ENCODE measurements around the gene GLB1L2.

Gene GLB1L2

DNA sequence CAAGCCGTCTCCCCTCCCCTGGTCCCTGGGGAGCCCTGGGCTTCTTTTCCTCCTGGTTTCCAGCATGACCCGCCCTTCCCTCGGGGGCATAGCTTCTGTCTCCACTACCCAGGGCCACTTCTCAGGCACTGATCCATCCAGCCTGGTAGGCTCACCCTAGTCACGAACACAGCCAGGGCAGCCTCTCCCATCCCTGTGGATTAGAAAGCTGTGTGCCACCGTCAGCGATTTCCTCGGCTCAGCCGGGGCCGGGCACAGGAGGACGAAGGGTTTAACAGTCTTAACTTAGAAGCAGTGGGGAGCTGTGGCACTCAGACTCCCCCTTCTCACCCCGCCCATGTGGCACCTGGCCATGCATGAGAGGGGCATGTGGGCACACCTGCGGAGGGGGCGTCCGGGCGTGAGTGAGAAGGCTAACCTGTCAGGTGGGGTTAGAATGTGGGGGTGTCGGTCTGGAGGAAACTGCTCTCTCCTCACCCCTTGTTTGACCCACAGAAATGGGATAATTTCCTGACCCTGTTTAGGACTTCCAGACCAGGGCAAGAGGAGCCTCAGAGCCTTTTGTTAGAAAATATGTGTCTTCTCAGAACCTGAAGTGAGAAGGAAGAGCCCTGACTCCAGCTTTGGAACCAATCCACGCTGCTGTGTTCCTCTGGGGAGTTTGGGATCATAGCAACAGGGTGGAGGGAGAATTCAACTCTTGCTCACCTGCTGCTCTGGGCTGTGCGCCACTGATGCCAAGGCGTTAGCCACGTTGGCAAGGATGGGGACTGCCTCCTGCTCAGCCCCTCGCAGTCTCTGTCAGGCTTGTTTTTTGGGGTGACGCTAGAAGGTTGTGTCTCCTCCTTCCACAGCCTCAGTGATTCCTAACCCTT is 14.6 kb downstream of the GLB1L2 start:
- FAIRE-seq (no peak), DNase-seq (ENCODE audit: insufficient read length, low spot score) (no peak)

DNA sequence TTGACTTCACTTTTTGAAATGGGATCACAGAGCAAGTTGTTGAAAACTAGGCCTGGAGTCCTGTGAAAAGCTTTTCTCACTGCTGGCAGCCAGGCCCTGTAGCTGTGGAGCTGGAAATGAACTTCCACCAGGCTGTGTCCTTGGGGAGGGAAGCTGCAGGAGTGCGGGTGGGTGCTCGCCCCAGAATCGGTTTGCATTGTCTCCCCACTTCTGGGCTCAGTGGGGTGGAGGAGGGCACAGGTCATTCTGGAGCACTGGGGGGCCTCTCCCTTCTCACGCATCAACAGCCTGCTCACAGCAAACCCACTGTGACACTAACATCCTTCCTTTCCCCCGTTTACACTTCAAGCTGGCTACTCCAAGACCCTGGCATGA is 15.2 kb downstream of the GLB1L2 start:
- no peak for FAIRE-seq

DNA sequence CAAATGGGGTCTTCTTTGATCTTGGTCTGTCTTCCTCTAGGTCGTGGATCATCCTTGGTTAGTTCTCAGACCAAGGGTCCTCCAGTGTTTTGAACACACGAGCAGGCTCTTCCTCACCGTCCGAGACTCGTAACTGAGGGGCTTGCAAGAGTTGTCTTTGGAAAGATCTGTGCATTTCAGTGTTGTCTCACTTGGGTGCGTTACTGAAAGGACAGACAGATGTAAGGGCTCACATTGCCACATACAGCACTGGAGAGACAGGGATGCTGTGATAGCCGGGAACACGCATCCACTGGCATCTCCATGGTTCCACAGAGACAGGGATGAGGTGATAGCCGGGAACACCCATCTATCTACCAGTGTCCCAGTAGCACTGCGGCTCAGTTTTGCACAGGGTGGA is 15.7 kb downstream of the GLB1L2 start:
- FAIRE-seq: no peak

More for the DNA sequence above, 15.2 kb downstream of the GLB1L2 start:
- no peak for DNase-seq (ENCODE audit: insufficient read length, low spot score)

DNA sequence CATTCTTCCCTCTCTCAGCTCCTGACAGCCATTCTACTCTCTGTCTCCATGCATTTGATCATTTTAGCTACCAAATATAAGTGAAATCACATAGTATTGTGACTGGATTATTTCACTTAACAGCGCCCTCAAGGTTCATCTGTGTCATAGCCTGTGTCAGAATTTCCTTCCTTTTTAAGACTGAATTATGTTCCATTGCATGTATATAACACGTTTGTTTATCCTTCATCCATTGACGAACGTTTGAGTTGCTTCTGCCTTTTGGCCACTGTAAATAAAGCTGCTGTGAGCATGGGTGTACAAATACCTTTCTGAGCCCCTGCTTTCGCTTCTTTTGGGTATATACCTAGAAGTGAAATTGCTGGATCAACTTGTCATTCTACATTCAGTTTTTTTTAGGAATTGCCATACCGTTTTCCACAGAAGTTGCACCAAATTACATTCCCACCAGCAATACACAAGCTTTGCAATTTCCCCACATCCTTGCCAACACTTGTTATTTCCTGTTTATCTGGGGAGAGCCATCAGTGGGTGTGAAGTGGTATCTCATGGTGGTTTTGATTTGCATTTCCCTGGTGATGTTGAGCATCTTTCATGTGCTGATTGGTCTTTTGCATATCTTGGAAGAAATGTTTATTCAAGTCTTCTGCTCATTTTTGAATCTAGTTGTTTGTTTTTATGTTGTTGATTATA is 17.5 kb downstream of the GLB1L2 start:
- peak; percentile 14 for FAIRE-seq

More for the DNA sequence above, 15.7 kb downstream of the GLB1L2 start:
- DNase-seq (ENCODE audit: insufficient read length, low spot score): no peak

DNA sequence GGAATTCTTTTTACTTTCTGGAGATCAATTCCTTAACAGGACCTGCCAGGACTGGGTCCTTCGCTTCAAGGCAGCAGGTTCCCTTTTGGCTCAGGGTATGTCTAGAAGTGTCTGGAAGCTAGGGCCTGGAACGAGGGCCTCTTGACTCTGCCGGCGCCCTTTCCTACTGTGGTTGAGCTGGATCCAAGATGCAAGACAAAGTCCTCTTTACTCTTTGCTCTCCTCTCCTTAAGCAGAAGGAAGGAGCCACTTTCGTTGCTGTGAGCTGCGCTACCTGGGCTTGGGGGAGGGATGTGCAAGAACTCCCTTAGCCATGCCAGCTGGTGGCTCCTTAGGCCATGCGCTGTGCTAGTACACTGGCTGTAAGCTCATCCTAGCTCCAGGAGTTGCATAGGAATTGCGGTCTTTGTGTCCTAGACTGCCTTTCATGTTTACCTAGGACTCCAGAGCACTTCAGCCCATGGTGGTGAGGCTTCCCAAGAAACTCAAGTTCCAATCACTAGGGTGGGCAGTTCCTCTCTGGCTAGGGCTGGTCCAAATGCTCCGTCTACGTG is 18.1 kb downstream of the GLB1L2 start:
- FAIRE-seq: no peak
- DNase-seq (ENCODE audit: insufficient read length, low spot score): no peak

More for the DNA sequence above, 17.5 kb downstream of the GLB1L2 start:
- no peak for DNase-seq (ENCODE audit: insufficient read length, low spot score)

DNA sequence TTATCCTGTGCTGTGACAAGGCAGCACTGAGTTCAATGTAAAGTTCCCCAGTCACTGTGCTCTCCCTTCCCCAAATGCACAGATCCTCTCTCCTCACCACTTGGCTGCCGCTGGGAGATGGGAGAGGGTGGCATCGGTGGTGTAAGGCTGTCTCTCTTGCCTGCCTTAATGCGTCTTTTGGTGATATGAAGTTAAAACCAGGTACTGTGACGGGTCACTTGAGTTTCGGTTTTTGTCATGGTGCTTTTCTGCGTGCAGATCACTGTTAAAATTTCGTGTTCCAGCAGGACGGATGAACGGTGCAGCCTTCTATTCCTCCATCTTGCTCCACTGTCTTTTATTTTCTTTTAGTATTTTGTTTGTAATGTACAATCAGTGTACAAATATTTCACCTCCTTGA is 18.6 kb downstream of the GLB1L2 start:
- FAIRE-seq (no peak), DNase-seq (ENCODE audit: insufficient read length, low spot score) (no peak)

DNA sequence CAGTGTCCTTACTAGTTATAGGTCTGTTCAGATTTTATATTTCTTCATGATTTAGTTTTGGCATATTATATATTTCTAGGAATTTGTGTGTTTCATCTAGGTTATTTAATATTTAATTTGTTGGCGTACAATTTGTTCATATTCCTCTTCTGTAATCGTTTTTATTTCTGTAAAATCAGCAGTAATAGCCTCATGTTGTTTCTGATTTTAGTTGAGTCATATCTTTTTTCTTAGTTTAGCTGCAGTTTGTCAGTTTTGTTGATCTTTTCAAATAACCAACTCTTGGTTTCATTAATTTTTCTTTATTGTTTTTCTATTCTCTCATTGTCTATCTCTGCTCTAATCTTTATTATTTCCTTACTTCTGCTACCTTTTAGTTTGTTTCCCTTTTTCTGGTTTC is 20.3 kb downstream of the GLB1L2 start:
- FAIRE-seq: no peak
- DNase-seq (ENCODE audit: insufficient read length, low spot score): no peak

DNA sequence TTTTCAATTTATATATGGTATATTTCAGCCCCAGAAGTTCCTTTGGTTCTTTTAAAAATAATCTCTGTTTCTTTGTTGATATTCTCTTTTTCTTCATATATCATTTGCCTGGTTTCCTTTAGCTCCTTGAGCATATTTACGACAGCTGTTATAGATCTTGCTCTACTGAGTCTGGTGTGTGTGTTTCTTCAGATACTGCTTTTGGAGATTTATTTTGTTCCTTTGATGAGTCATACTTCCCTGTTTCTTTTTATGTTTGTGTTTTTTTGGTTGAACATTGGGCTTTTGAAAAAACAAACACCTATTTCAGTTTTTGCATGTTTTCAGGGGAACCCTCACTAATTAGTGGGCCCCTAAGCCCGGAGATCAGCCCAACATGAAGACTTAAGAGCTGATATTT is 23.3 kb downstream of the GLB1L2 start:
- no peak for FAIRE-seq
- DNase-seq (ENCODE audit: insufficient read length, low spot score): no peak

DNA sequence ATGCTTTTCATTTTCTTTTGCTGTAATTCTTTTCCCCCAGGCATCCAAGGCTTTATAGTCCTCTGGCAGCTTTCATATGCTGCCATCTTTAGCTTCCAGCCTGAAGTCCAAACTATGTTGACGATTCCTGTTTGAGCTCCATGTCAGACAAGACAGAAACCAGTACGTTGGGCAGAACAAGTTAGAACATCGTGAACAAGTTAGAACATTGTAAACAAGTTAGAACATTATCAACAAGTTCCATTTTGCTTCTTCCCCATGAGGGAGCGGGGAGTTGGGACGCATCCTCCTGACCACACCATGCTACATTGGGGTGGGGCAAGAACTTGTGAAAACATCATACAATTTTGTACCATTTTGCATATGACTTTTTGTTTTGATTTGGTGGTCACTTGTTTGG is 23.9 kb downstream of the GLB1L2 start:
- DNase-seq (ENCODE audit: insufficient read length, low spot score) (no peak), FAIRE-seq (no peak)

DNA sequence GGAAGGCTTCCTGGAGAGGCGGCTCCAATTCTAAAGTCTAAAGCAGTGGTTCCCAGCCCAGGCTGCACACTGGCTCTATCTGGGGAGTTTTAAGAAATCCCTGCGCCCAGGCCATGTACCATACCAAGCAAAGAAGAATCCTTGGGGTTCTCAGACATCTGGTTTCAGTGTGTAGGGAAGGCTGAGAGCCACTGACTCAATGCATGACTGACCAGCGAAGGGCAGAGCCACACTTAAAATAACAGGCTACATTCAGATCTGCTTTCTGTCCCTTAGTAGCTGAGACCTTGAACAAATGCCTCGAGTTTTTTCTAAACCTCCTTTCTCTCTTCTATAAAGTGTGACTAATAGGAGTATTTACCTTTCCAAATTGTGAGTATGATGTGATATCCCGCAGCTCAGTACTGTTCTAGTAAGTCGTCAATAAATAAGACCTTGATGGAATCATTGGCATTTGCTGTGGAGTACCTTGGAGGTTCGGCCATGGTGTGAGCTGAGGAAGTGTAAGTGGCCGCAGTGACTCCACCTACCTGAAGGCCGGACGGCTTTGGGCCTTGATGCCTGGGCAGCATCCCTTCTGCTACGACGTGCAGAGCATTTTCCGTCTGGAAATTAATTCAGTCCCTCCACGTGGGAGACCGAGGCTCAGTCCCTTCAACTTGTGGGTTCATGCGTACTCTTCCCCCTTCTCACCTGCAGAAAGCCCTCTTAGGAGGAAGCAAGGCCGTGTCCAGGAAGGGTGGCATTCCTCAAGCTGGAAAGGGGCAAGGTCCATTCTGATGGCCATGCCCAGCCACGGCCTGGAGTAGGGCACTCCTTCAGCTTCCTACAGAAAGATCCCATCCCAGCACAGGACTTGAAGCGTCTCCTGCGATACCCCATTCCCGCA is 25.1 kb downstream of the GLB1L2 start:
- FAIRE-seq: no peak

DNA sequence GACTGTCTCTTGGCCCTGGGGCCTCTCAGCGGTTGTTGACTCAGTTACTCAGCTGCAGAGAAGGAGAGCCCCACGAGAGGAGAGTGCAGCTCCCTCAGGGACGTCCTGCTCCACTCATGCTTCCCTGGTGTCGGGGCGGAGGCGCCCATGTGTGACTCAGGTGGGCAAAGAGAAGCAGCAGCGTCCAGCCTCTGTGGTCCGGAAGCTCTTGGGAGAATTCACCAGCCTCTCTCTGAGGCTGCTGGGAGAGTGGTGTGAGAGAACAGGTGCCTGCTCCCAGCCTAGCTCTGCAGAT is 25.7 kb downstream of the GLB1L2 start:
- FAIRE-seq (no peak), DNase-seq (ENCODE audit: insufficient read length, low spot score) (no peak)

More for the DNA sequence above, 25.1 kb downstream of the GLB1L2 start:
- no peak for DNase-seq (ENCODE audit: insufficient read length, low spot score)

DNA sequence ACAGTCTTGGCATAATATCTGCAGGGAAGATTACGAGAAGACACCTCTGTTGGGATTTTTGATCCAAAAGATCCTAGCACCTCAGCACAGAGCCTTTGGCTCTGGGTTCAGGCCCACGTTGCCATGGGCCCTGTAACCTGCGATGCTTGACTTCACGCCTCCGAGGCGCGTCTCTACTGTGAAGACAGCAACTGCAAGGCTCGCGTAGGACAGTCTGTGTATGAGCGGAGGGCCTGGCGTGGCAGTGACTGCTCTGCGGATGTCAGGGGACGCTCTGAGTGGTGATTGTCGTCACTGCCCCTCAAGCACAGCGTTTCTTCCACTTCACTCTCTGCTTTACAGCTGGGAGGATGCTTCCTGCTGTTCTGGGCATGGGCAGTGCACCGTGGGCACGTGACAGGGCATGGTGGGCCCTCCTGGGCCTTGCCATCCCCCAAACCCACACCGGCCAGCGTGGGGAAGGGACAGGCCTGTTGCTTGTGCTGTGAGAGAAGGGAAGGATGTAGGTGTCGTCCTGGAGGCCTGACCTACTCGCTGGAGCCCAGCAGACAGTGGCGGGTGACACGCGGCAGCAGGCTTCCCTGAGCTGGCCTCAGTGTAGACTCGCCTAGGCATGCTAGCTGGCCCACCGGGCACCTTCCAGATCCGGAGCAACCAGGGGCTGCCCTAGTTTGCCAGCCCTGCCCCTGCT is 26.5 kb downstream of the GLB1L2 start:
- DNase-seq (ENCODE audit: insufficient read length, low spot score): no peak

DNA sequence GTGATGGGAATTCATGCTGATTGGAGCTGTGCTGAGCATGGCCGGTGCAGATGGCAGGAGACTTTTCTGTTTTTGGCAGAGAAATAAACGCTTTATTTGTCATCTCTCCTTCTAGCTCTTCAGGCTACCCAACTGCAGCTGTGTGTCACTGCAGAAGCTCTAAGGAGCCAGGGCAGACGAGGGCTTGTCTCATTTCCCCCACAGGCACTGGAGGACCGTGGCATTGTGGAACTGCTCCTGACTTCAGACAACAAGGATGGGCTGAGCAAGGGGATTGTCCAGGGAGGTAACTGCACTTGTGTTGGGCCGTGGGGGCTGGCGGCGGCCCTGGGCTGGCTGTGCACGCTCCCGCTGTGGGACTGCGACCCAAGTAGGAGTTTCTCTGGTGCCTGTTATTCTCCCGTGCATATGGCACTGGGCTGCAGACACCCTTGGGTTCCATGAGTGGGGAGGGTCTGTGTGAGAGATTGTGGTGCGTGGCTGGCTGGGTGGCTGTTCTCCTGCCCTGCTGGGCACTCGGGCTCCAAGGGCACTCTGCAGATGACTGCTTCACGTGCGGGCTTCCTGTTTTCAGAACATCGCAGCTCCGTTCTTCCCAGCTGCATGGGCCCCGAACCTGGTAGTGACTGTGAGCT is 27.2 kb downstream of the GLB1L2 start:
- no peak for DNase-seq (ENCODE audit: insufficient read length, low spot score)
- no peak for FAIRE-seq

More for the DNA sequence above, 26.5 kb downstream of the GLB1L2 start:
- no peak for FAIRE-seq

DNA sequence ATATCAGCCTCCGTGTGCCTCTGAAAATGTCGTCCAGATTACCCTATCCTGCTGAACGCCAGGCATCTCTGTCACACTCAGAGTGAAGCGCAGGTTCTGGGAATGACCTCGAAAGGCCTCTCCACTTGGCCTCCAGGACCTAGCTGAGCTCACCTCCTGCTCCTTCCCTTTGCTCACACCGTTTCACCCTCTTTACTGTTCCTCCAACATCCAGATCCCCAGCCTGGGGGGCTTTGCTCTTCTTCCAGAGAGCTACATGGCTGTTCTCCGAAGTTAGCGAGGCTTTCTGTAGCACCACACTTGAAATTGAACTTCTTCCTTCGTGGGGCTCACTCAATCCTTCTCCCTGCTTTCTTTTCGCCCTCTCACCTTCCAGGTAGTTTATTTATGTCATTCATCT is 27.9 kb downstream of the GLB1L2 start:
- FAIRE-seq (no peak), DNase-seq (ENCODE audit: insufficient read length, low spot score) (no peak)

DNA sequence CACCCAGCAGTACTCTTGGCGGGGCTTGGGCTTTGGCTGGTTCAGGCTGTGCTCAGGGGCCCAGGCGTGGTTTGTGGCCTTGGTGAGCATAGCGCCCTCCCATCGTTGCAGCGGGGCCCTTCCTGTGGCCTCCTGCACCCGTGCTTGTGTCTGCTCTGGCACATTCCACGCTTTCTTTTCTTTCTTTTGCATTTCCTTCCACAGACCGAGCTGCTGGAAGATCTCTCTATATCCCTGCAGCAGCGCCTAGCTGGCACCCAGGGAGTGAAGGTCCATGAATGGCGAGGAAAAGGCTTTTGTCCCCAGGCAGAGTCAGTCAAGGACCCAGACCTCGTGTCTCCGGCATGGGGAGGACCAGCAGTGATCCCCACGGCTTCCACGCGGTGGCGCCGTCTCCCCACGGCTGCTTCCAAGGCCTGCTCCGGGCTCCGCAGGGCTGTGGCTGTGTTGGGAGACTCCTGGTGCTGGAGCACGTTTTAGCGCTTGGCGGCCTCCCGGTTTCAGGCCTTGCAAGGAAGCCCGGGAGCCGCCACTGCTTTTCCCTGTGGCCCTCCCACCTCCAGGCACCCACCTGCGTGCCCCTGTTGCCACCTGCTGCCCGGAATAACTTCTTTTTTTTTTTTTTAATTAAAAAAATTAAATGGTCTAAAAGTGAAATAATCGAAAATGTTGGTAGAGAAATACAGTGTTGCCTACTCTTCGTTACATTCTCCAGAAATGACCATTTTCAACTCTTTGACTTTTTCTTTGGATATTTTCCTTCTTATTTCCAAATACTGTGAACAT is 28.5 kb downstream of the GLB1L2 start:
- DNase-seq (ENCODE audit: insufficient read length, low spot score) (peak; percentile 78), FAIRE-seq (no peak)

DNA sequence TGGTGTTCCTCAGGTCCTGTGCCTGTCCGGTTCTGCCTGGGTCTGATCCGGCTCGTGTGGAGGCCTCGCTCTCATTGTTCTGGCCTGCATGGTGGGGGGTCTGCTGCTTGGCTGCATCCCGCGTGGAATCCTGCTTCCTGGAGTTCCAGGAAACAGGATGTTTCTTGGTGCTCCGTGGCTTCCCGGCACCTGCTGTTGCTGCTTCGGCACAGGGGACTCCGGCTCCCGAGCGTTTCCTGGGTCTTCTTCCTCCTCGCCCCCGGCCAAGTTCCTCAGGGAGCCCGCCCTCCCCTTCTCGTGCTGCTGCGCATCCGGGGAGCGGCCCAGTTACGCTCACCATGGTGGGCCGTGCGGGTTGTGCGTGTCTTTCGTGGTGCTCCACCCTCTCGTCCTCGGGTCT is 29.9 kb downstream of the GLB1L2 start:
- FAIRE-seq (no peak), DNase-seq (ENCODE audit: insufficient read length, low spot score) (no peak)

DNA sequence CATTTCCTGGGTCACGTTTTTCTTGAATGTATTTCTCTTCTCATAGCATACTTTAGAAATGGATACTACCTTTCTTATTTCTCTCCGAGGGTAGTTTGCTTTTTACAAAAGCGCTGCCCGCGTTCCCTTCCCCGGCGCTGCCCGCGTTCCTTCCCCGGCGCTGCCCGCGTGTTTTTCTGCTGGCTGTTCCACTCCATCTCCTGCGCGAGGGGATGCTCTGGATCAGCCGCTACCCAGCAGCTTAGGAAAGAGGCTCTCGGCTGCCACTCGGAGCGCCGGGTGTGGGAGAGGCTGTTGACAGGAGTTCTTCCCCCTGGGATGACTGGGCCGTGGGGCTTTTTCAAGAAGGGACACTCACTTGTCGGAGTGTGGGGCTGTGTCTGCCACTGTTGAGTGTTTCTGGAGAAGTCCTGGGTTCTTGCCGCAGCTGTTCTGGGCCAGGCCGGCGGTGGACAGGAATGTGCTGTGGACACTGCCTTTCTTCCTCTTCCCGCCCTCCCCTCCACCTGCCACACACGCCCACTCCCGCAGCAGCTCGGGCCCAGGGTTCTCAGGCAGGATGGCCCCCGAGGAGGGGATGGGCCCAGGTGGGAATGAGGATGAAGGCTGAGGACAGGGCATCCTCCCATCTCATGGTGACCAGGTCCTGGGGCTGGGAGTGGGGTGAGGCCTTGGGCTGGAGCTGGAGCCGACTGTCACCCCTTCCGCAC is 30.6 kb downstream of the GLB1L2 start:
- no peak for FAIRE-seq

DNA sequence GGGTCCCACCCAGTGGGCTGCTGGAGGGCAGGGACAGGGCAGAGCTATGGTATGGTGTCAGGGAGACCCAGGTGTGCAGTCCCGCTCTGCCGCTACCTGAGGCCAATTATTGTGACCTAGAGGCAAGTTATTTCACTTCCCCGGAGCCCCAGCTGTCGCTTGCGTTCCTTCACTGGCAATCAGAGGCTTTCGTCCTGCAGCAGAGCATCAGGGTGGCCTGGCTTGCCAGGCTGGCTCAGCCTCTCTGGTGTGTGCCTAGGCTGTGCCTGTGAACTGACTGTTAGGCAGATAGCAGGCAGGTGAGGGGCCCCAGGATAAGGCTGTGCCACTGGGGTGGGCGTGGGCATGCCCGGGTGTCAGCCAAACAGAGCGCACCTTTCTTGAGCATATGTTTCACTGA is 31.4 kb downstream of the GLB1L2 start:
- no peak for FAIRE-seq

More for the DNA sequence above, 30.6 kb downstream of the GLB1L2 start:
- no peak for DNase-seq (ENCODE audit: insufficient read length, low spot score)

More for the DNA sequence above, 31.4 kb downstream of the GLB1L2 start:
- DNase-seq (ENCODE audit: insufficient read length, low spot score): no peak

All from GM19239 (cell line).